HepG2 (cell line): ENCODE results near the gene ZNF217. TPM values are rescaled to one million over a fixed set of nuclear protein-coding genes. Genes with fewer than 3 reads are reported as not detected.

Experiments used
- DNMT1 ChIP-seq: sonication (generic); formaldehyde crosslinking; IDR thresholded peaks from 2 replicates; pipeline ENCODE4 v1.5.1; 2020; ENCODE audit warnings: mild to moderate bottlenecking, missing genetic modification reagents
- EED ChIP-seq: sonication (generic); formaldehyde crosslinking; IDR thresholded peaks from 2 replicates; pipeline ENCODE4 v1.5.0; 2020; ENCODE audit warnings: mild to moderate bottlenecking, missing genetic modification reagents
- EP300 ChIP-seq, 3 experiments: sonication (generic) in 1 of 3; formaldehyde crosslinking in 1 of 3; IDR thresholded peaks; 2 replicates each; pipeline versions ENCODE4 v1.5.1 to v1.6.1; 2011 to 2020; ENCODE audit warnings: low read depth in 2 of 3, low read length in 2 of 3, borderline replicate concordance in 1 of 3, improper control_type of control experiment in 1 of 3, mild to moderate bottlenecking in 1 of 3, missing genetic modification reagents in 1 of 3, moderate library complexity in 1 of 3
- HNF4A ChIP-seq: sonication (generic); formaldehyde crosslinking; IDR thresholded peaks from 2 replicates; pipeline ENCODE4 v1.4.0; 2020; ENCODE audit warnings: missing genetic modification reagents
- MTF1 ChIP-seq: sonication (generic); formaldehyde crosslinking; IDR thresholded peaks from 2 replicates; pipeline ENCODE4 v1.5.0; 2020; ENCODE audit warnings: missing genetic modification reagents
- MXD4 ChIP-seq: IDR thresholded peaks from 2 replicates; pipeline ENCODE4 v1.6.1; 2016; ENCODE audit warnings: mild to moderate bottlenecking, missing biosample characterization, missing genetic modification reagents
- PHF8 ChIP-seq: sonication (generic); formaldehyde crosslinking; IDR thresholded peaks from 2 replicates; pipeline ENCODE4 v1.5.0; 2020; ENCODE audit warnings: missing genetic modification reagents
- POGZ ChIP-seq: sonication (generic); formaldehyde crosslinking; IDR thresholded peaks from 2 replicates; pipeline ENCODE4 v1.4.0; 2020; ENCODE audit warnings: mild to moderate bottlenecking, missing genetic modification reagents
- POLR2AphosphoS5 ChIP-seq: IDR thresholded peaks from 2 replicates; pipeline ENCODE4 v1.6.1; 2012; ENCODE audit warnings: low read depth, low read length
- RFXAP ChIP-seq: sonication (generic); formaldehyde crosslinking; IDR thresholded peaks from 2 replicates; pipeline ENCODE4 v1.4.0; 2020; ENCODE audit warnings: missing genetic modification reagents, borderline replicate concordance
- RNF2 ChIP-seq: fragments of 450-650 bp; conservative IDR thresholded peaks from 2 replicates; pipeline ENCODE4 v1.6.1; 2016; ENCODE audit warnings: low read depth
- SAP130 ChIP-seq: IDR thresholded peaks from 2 replicates; pipeline ENCODE4 v1.6.1; 2016; ENCODE audit warnings: low read depth
- SMYD3 ChIP-seq: sonication (generic); formaldehyde crosslinking; IDR thresholded peaks from 2 replicates; pipeline ENCODE4 v1.8.1; 2023; ENCODE audit warnings: mild to moderate bottlenecking, missing genetic modification reagents
- SP1 ChIP-seq, 2 experiments: fragments of 450-650 bp in 1 of 2; sonication (generic) in 1 of 2; formaldehyde crosslinking in 1 of 2; IDR thresholded peaks; 2 replicates each; pipeline versions ENCODE4 v1.4.0 to v1.6.1; 2016 to 2020; ENCODE audit warnings: missing genetic modification reagents in 1 of 2
- ZFP1 ChIP-seq: IDR thresholded peaks from 2 replicates; pipeline ENCODE4 v1.6.1; 2016
- ZNF17 ChIP-seq: sonication (generic); formaldehyde crosslinking; IDR thresholded peaks from 2 replicates; pipeline ENCODE4 v1.5.0; 2020; ENCODE audit warnings: mild to moderate bottlenecking, missing genetic modification reagents
- ZNF230 ChIP-seq: sonication (generic); formaldehyde crosslinking; IDR thresholded peaks from 2 replicates; pipeline ENCODE4 v1.4.0; 2020; ENCODE audit warnings: mild to moderate bottlenecking, missing genetic modification reagents
- ZNF253 ChIP-seq: sonication (generic); formaldehyde crosslinking; IDR thresholded peaks from 2 replicates; pipeline ENCODE4 v1.8.0; 2022; ENCODE audit warnings: mild to moderate bottlenecking, missing genetic modification reagents, borderline replicate concordance
- ZNF318 ChIP-seq: sonication (generic); formaldehyde crosslinking; IDR thresholded peaks from 2 replicates; pipeline ENCODE4 v1.4.0; 2020; ENCODE audit warnings: mild to moderate bottlenecking, missing genetic modification reagents
- ZNF446 ChIP-seq: sonication (generic); formaldehyde crosslinking; IDR thresholded peaks from 2 replicates; pipeline ENCODE4 v1.5.0; 2020; ENCODE audit warnings: mild to moderate bottlenecking, missing genetic modification reagents
- ZNF704 ChIP-seq: sonication (generic); formaldehyde crosslinking; IDR thresholded peaks from 2 replicates; pipeline ENCODE4 v1.8.1; 2023; ENCODE audit warnings: mild to moderate bottlenecking, inconsistent platforms, moderate library complexity, missing genetic modification reagents, borderline replicate concordance
- ZNF75D ChIP-seq: sonication (generic); formaldehyde crosslinking; IDR thresholded peaks from 2 replicates; pipeline ENCODE4 v1.8.1; 2023; ENCODE audit warnings: missing genetic modification reagents, mild to moderate bottlenecking, borderline replicate concordance
- ZNF773 ChIP-seq: sonication (generic); formaldehyde crosslinking; IDR thresholded peaks from 2 replicates; pipeline ENCODE4 v1.4.0; 2020; ENCODE audit warnings: missing genetic modification reagents, borderline replicate concordance
- polyA plus RNA-seq, 8 experiments: library from polyadenylated mRNA; depleted of rRNA in 3 of 8; stranded (reverse) in 7 of 8; unstranded in 1 of 8; fragments of >200 nt; fragmentation: Illumina TruSeq in 4 of 8; extraction: Trizol in 4 of 8; gene quantifications; 2 replicates each; pipeline versions ENCODE4 v1.2.1 to v1.2.3, GENCODE V29; 2011 to 2016; ENCODE audit warnings: low read depth in 4 of 8, missing spikeins in 1 of 8, mixed read lengths in 1 of 8; ENCODE audit not compliant: insufficient read depth in 1 of 8
- total RNA-seq, 5 experiments: library from RNA; depleted of rRNA; stranded (reverse); fragments of >200 nt; fragmentation: Illumina TruSeq; extraction: Trizol; gene quantifications; 2 replicates each; pipeline ENCODE4 v1.2.3, GENCODE V29; 2016; ENCODE audit warnings: low read depth in 1 of 5

The ZNF217 gene
- total and polyA plus RNA-seq, 2 of the 13 experiments (the other 11 are each of a cell fraction or from before 2014, with no cell fraction given) = 22.3 to 29.8 TPM

- no peak for TF ChIP-seq ZNF704 (CRISPR knock-in tag)
- TF ChIP-seq ZNF75D (CRISPR knock-in tag) = no peak
- TF ChIP-seq SAP130 (CRISPR knock-in tag) = no peak
- no peak for TF ChIP-seq POGZ (CRISPR knock-in tag)
- TF ChIP-seq ZNF253 (CRISPR knock-in tag) = no peak
- TF ChIP-seq SP1 (IDR thresholded peaks at IDR 0.05) = no peak
- TF ChIP-seq SP1 (CRISPR knock-in tag; IDR thresholded peaks at IDR 0.05) = no peak
- no peak for TF ChIP-seq MXD4 (CRISPR knock-in tag)
- peak; percentile 62 for TF ChIP-seq PHF8 (CRISPR knock-in tag)
- no peak for TF ChIP-seq EP300 (IDR thresholded peaks at IDR 0.05; ENCODE audit: low read depth in 2 of 2, low read length in 2 of 2)
- no peak for TF ChIP-seq EP300 (CRISPR knock-in tag; IDR thresholded peaks at IDR 0.05; ENCODE audit: borderline replicate concordance)
- TF ChIP-seq ZNF446 = no peak
- TF ChIP-seq ZNF17 (CRISPR knock-in tag) = no peak
- no peak for TF ChIP-seq DNMT1 (CRISPR knock-in tag)
- TF ChIP-seq ZNF318 (CRISPR knock-in tag) = no peak
- no peak for TF ChIP-seq MTF1
- TF ChIP-seq POLR2AphosphoS5 = no peak
- no peak for TF ChIP-seq RFXAP (CRISPR knock-in tag)
- peak; percentile 65; the same call in 1 of the 2 replicates for TF ChIP-seq ZNF230 (CRISPR knock-in tag)
- no peak for TF ChIP-seq RNF2
- no peak for TF ChIP-seq EED
- TF ChIP-seq SMYD3 (CRISPR knock-in tag) = no peak
- TF ChIP-seq HNF4A (CRISPR knock-in tag) = no peak
- TF ChIP-seq ZFP1 (CRISPR knock-in tag) = no peak
- no peak for TF ChIP-seq ZNF773
Measured at GRCh38 chr20:53592992-53593465, 610 bp downstream of the ZNF217 start (continued).
